ENCODE data around the gene GRK2. TPM values are rescaled to one million over a fixed set of nuclear protein-coding genes. Genes with fewer than 3 reads are reported as not detected.
"Not testable (repeated sequence)": the region's sequence is repeated elsewhere in the genome, so short reads cannot be mapped to it uniquely, and the experiment has no call there.

GRK2 gene
- total RNA-seq: 35.7 and 49.5 TPM in 2 replicates

- DNase-seq (ENCODE audit: low read depth, low spot score): no peak
These were observed at the start of gene GRK2 for GRCh38 chr11:67266449-67267187. TSS of gene GRK2 (plus strand) at chr11:67266473. CDS start at chr11:67266700, 227 bp downstream.

GRCh38 chr11:67227726-67228125, 38.5 kb upstream of the GRK2 start:
- no peak for DNase-seq (ENCODE audit: low read depth, low spot score)

- no peak for DNase-seq (ENCODE audit: low read depth, low spot score)
These were observed 35.9 kb upstream of the GRK2 start for GRCh38 chr11:67230406-67230805.

DNA sequence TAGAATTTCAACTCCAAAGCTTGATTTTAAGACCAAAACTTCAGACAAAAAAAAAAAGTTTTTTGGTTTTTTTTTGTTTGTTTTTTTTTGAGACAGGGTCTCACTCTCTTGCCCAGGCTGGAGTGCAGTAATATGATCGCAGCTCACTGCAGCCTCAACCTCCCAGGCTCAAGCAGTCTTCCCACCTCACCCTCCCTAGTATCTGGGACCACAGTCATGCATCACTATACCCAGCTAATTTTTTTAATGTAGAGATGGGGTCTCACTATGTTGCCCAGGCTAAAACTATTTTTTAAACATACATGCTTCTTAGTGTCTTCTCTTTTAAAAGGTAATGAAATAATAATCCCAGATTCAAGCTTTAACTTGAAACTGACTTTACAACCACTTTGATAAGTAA, 35.4 kb upstream of the GRK2 start:
- no peak for DNase-seq (ENCODE audit: low read depth, low spot score)

- DNase-seq (ENCODE audit: low read depth, low spot score): no peak
These were observed 32.6 kb upstream of the GRK2 start for GRCh38 chr11:67233584-67234190.

- not testable (repeated sequence) for DNase-seq (ENCODE audit: low read depth, low spot score)
These were observed 31.7 kb upstream of the GRK2 start for GRCh38 chr11:67234571-67234970.

DNA sequence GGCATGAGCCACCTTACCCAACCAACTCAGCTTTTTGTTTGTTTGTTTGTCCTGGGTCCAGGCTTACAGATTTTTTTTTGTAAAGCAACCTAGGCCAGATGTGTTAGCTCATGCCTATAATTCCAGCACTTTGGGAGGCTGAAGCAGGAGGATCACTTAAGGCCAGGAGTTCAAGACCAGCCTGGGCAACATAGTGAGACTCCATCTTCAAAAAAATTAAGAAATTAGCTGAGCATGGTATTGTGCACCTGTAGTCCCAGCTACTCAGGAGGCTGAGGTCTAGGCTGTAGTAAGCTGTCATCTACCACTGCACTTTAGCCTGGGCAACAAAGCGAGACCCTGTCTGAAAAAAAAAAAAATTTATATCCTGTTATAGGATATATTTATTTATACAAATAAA, 28.7 kb upstream of the GRK2 start:
- DNase-seq (ENCODE audit: low read depth, low spot score): no peak

DNA sequence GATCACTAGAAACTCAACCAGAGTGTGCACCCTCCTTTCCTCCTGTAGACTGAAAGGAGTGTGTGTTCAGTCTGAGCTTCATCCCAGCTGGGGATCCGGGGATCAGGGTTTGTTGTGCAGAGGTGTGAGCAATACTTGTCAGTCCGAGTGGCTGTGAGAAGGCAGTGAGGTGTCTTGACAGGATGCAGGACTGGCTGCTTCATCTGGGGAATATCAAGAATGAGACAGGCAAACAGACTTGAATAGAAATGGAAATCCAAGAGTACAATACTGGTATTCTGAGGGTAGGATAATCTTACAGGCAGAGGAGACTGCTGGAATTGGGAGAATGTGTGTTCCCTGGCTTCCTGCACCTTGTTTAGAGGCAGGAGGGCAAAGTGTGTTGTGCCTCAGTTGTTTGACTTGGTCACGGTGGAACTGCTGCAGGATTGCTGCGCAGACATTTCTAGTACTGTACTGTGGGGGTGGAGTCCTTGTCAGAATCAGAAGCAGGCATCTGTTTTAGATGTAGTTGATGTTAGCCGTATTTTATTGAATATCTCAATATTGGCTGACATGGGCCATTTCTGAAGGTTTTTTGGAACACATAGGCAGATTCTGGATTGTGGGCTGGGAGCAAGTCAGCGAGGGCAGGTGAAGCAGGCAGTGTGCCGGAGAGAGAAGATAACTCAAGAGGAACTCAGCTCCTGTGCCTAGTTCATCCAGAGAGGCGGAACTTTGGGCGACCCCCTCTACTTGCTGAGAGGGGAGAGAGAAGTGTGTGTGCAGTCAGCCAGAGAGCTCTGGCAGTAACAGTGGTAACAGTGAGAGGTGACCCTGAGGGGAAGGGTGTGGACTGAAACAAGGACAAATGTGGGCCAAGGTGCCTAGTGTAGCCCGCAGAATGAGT, 27.1 kb upstream of the GRK2 start:
- DNase-seq (ENCODE audit: low read depth, low spot score): no peak

DNA sequence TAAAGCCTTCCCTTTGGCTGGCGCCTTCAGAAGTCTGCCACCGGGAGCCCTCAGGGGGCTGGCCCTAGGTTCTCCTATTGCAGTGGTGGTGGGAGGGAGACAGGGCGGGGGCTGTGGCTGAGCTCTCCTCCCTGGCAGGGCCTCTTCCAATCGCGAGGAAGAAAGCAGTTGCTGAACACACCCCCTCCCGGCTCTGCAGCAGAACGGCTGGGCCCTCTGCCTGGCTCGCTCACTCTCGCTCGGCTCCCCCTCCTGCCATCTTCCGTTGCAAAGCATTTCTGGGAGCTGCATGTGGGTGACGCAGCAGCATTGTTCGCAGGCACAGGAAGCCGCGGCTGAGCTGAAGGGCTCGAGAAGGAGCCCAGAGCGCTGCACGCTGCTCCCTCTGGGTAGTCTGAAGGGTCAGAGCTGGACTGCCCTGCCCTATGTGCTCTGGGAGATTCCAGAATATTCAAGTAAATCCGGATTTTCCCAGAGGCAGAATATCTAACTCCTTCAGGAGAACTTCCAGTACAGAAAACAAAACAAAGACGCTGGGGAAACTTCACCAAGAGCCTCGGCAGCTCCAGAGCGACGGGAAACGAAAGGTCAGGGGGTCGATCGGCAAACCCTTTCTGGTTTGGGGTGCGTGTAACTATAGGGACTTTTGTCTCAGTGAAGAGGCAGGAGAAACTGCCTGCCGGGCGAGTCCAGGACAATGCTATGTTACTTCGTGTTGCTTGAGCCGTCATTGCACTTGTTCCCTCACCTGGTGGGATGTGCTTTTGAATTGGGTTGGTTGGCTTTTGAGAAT, 26.3 kb upstream of the GRK2 start:
- peak; percentile 97 for DNase-seq (ENCODE audit: low read depth, low spot score)

DNA sequence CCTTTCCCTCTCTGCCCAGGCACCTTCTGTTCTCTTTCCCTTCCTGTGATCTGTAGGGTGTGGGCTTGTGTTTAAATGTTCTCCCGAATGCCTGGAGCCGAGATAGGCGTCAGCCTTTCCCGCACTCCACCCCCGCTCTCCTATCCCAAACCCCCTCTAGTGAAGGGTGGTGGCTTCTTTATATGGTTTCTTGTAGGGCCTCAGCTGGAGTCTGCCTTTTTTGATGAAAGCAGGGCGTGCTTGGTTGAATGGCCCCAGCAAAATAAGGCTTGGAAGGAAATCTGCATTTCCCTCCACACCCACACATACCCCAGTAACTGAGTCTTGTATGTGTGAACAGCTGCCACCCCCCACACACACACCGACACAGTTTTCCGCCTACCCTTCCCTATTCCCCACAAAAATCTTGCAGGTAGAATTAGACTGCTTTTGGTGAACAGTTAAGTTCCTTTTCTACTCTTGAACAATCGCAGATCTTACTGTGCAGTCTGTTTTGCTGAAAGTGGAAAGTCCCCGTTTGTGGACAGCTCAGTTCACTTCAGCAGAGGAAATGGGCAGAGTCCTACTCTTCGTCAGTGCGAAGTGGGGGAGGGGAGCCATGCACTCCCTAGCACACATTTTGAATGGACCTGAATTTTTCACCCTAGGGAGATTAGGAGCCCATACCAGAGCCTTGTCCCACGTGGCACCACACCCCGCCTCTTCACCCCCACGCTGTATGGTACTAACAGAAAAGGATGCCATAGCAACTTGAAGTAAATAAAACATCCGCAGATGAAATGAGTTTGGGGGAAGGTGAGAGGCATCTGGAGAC, 25.5 kb upstream of the GRK2 start:
- peak; percentile 37 for DNase-seq (ENCODE audit: low read depth, low spot score)

GRCh38 chr11:67242548-67242947, 23.7 kb upstream of the GRK2 start:
- DNase-seq (ENCODE audit: low read depth, low spot score): no peak

GRCh38 chr11:67243051-67243450, 23.2 kb upstream of the GRK2 start:
- DNase-seq (ENCODE audit: low read depth, low spot score): no peak

GRCh38 chr11:67245046-67245445, 21.2 kb upstream of the GRK2 start:
- DNase-seq (ENCODE audit: low read depth, low spot score): no peak

DNA sequence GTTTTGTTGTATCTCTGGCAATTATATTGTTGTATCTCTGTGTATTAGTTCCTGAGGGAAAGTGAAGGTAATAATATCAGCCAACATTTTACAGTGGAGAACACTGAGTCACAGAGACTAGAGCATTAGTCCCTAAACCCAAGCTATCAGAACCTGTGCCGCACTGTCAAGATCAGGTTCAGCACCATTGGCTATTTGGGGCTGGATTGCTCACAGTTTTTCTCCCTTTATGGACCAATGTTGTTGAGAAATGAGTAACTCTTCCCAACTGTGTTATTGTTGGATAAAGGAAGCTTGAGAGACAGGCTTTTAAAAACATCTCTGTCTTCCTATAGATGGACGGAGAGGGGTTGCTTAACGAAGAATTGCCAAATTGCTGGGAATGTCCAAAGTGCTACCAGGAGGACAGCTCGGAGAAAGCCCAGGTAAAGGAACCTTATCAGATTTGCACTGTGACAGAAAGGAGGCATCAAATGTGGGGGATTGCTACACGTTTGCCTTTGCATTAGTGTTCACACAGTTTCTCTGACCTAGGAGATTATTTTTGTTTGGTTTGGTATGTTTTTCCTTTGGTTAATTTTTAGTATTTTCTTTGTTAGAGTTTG, 18.2 kb upstream of the GRK2 start:
- DNase-seq (ENCODE audit: low read depth, low spot score): no peak

- no peak for DNase-seq (ENCODE audit: low read depth, low spot score)
These were observed 17.6 kb upstream of the GRK2 start for GRCh38 chr11:67248653-67249052.

- DNase-seq (ENCODE audit: low read depth, low spot score): no peak
These were observed 15.9 kb upstream of the GRK2 start for GRCh38 chr11:67250059-67251043.

DNA sequence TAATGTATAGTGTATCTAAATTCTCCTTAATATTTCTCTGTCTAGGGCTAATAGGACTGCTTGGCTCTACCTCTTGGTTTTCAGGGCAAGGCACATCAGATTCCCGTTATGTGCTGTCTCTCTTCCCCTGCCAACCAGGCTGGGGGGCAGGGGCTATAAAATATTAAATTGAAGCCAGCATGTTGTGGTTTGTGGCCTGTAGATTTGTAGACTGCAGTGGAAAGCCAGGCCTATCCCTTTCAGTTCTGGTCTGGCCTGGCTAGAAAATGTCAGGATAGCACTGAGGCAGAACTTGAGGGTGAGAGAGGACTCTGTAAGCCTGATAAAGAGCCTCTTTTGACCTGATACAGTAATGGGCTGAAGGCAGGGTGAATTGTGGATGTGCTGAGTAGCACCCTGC, 14.4 kb upstream of the GRK2 start:
- DNase-seq (ENCODE audit: low read depth, low spot score): no peak

GRCh38 chr11:67252831-67253239, 13.4 kb upstream of the GRK2 start:
- DNase-seq (ENCODE audit: low read depth, low spot score): no peak

All from pulmonary artery endothelial cell (primary cell).